Fibroblast of lung (primary cell): ENCODE data around the gene EFCC1. TPM values are rescaled to one million over a fixed set of nuclear protein-coding genes. Genes with fewer than 3 reads are reported as not detected.

Experiments
- DNase-seq, 2 donors: peaks; one replicate each; pipeline versions ENCODE4 v3.0.0 to v3.0.0-alpha.2; 2010; ENCODE audit warnings: low read depth in 2 of 2
- H2AFZ ChIP-seq: 2 replicates; pipeline ENCODE4 v1.5.1; 2012; ENCODE audit warnings: low read length, control low read depth, inconsistent platforms
- H3K27ac ChIP-seq: 2 replicates; pipeline ENCODE4 v1.5.1; 2011; ENCODE audit warnings: low read length, control low read depth; ENCODE audit not compliant: insufficient read depth
- H3K27me3 ChIP-seq: 2 replicates; pipeline ENCODE4 v1.5.1; 2011; ENCODE audit warnings: mild to moderate bottlenecking, low read length; ENCODE audit not compliant: control insufficient read depth, insufficient read depth
- H3K36me3 ChIP-seq: 2 replicates; pipeline ENCODE4 v1.5.1; 2011; ENCODE audit warnings: low read length; ENCODE audit not compliant: control insufficient read depth, insufficient read depth
- H3K4me1 ChIP-seq: 2 replicates; pipeline ENCODE4 v1.5.1; 2011; ENCODE audit warnings: low read length; ENCODE audit not compliant: control insufficient read depth, insufficient read depth; ENCODE audit errors: extremely low read depth
- H3K4me2 ChIP-seq: 2 replicates; pipeline ENCODE4 v1.5.1; 2011; ENCODE audit warnings: low read length, control low read depth; ENCODE audit not compliant: insufficient read depth; ENCODE audit errors: extremely low read depth
- H3K4me3 ChIP-seq, 4 experiments: fragments of 200-600 bp in 1 of 4; sonication (generic) in 1 of 4; replicated peaks in 1 of 4; 2 replicates each; pipeline ENCODE4 v1.5.1; 2011 to 2016; ENCODE audit warnings: low read length in 4 of 4, low read depth in 3 of 4, mild to moderate bottlenecking in 3 of 4, control low read depth in 2 of 4, inconsistent platforms in 1 of 4, mixed read lengths in 1 of 4; ENCODE audit not compliant: insufficient read depth in 1 of 4; ENCODE audit errors: control extremely low read depth in 1 of 4
- H3K79me2 ChIP-seq: 2 replicates; pipeline ENCODE4 v1.5.1; 2012; ENCODE audit warnings: mild to moderate bottlenecking, low read length, inconsistent platforms; ENCODE audit not compliant: control insufficient read depth, insufficient read depth
- H3K9ac ChIP-seq: 2 replicates; pipeline ENCODE4 v1.5.1; 2011; ENCODE audit warnings: mild to moderate bottlenecking, low read length, control low read depth; ENCODE audit not compliant: insufficient read depth
- H3K9me3 ChIP-seq: 2 replicates; pipeline ENCODE4 v1.5.1; 2012; ENCODE audit warnings: low read depth, low read length; ENCODE audit not compliant: control insufficient read depth, insufficient read depth
- H4K20me1 ChIP-seq: 2 replicates; pipeline ENCODE4 v1.5.1; 2011; ENCODE audit warnings: low read length; ENCODE audit not compliant: control insufficient read depth, insufficient read depth; ENCODE audit errors: extremely low read depth
- EZH2 ChIP-seq: IDR thresholded peaks from 2 replicates; pipeline ENCODE4 v1.5.1; 2012; ENCODE audit warnings: low read length, control low read depth, mild to moderate bottlenecking; ENCODE audit errors: missing control alignments
- polyA plus RNA-seq, 2 donors: library from polyadenylated mRNA; depleted of rRNA in 1 of 2; stranded (reverse) in 1 of 2; unstranded in 1 of 2; fragments of >200 nt; gene quantifications; 2 replicates each; pipeline ENCODE4 v1.2.1, GENCODE V29; 2011 to 2012; ENCODE audit warnings: missing spikeins in 1 of 2
- total RNA-seq: library from RNA; depleted of rRNA; stranded (reverse); fragments of >200 nt; gene quantifications from 2 replicates; pipeline ENCODE4 v1.2.1, GENCODE V29; 2014
- TF ChIP-seq, protein P1 (sequence below), 2 donors: IDR thresholded peaks in 1 of 2; conservative IDR thresholded peaks in 1 of 2; 1 replicate in 1 of 2; 2 replicates in 1 of 2; pipeline ENCODE4 v1.5.1; 2011 to 2012; ENCODE audit warnings: low read length in 2 of 2, control low read depth in 1 of 2, inconsistent platforms in 1 of 2, low read depth in 1 of 2, mild to moderate bottlenecking in 1 of 2

EFCC1 gene
- total and polyA plus RNA-seq, 2 donors (not counting 1 experiment from before 2014, with no cell fraction given): not detected

DNA sequence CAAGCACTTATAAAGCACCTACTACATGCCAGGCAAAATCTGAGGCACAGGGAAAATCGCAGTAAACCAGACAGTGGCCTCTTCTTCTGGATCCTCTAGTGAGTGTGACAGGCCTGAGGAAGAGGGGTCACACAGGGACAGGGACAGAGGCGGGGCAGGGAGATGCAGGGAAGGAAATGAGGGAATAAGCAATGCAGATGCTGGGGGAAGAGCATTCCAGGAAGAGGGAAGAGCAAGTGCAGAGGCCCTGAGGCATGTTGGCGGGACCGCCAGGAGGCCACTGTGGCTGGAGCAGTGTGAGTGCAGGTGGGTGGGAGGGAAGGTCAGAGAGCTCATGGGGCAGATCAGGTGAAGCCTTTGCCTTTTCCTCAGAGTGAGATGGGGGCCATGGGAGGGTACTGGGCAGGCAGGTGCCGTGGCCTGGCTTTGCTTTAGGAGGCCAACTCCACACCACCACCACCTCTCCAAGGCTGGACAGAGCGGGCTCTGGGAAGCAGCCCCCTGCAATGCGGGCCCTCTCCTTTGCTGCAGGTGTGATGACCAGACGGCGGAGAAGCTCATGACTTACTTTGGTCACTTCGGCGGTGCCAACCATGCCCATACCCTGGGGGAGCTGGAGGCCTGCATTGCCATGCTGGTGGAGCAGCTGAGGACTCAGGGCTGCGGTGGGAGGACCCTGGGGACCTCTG is 32.7 kb downstream of the EFCC1 start:
- H3K9me3 ChIP-seq: no peaks in the 10 kb centered on the region
- peaks cover 9% of the 10 kb centered on the region for H3K27me3 ChIP-seq
- no peak for DNase-seq
- no peak overlapping the region for H3K4me2 ChIP-seq
- H2AFZ ChIP-seq: no peak overlapping the region
- H3K27ac ChIP-seq: no peak overlapping the region
- TF ChIP-seq, protein P1, sequence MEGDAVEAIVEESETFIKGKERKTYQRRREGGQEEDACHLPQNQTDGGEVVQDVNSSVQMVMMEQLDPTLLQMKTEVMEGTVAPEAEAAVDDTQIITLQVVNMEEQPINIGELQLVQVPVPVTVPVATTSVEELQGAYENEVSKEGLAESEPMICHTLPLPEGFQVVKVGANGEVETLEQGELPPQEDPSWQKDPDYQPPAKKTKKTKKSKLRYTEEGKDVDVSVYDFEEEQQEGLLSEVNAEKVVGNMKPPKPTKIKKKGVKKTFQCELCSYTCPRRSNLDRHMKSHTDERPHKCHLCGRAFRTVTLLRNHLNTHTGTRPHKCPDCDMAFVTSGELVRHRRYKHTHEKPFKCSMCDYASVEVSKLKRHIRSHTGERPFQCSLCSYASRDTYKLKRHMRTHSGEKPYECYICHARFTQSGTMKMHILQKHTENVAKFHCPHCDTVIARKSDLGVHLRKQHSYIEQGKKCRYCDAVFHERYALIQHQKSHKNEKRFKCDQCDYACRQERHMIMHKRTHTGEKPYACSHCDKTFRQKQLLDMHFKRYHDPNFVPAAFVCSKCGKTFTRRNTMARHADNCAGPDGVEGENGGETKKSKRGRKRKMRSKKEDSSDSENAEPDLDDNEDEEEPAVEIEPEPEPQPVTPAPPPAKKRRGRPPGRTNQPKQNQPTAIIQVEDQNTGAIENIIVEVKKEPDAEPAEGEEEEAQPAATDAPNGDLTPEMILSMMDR (conservative IDR thresholded peaks at IDR 0.05 in 1 of 2, IDR thresholded peaks at IDR 0.05 in 1 of 2; ENCODE audit: low read depth in 1 of 2, low read length in 2 of 2): no peak
- TF ChIP-seq EZH2: no peak
- H3K9ac ChIP-seq: no peak overlapping the region
- no peaks in the 10 kb centered on the region for H3K36me3 ChIP-seq
- H3K79me2 ChIP-seq: no peaks in the 10 kb centered on the region
- H4K20me1 ChIP-seq: no peaks in the 10 kb centered on the region
- no peak overlapping the region for H3K4me3 ChIP-seq
- H3K4me1 ChIP-seq: no peaks in the 10 kb centered on the region

DNA sequence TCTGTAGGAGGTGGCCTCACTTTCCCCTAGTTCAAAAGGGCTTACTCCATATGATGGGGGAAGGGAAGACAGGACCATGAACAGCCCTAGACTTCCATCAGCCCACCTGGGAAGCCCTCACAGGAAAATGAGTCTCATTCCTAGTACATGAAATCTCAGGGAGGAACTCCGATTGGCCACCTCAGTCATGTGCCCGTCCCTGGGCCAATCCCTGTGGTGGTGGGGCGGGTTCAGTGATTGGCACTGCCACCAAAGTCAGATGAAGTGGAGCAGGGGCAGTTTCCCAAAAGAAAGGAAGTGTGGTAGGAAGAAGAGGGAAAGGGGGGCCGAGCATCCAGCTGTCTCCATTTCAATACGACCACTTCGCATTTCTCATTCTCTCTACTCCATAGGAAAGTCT is 33.5 kb downstream of the EFCC1 start:
- Histone ChIP-seq H3K4me3 (no peak overlapping the region), H3K27ac (no peak overlapping the region), H3K9ac (no peak overlapping the region)

DNA sequence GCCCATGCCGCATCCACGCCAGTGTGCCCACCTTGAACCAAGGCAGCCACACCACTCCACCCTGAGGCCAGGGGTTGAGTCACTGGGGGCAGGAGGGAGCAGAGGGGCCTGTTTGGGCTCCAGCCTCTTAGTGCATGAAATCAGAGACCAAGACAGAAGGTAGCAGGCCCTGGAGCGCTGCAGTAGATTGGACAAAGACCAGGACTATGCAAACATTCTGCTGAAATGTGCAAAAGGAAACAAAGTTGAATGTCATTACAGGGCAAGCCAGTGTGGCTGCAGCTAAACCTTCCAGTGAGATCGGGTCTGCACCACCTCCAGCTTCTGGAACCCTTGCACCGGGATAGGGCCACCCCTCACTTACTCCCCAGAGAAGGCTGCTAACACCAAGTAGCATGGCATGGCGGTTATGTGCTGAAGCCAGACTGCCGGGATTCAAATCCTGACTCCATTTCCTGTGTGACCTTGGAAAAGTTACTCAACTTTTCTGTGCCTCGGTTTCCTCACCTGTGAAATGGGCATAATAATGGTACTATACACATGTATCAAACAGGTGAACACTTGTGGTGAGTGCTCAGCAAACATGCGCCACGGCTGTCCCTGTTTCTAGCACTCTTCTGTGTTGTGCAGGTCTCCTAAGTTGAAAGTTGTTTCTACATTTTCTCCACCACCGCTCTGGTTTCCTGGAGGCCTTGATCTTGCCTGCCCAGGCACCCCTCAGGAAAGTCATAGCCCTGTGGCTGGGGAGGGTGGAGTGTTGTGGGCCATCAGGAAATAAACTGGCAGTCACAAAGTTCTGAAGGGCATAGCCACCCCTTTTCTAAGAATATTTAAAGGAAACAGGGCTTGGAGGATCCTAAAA is 34.5 kb downstream of the EFCC1 start:
- no peak overlapping the region for H3K4me2 ChIP-seq
- H3K4me3 ChIP-seq: no peak overlapping the region
- H3K27me3 ChIP-seq: peaks cover 9% of the 10 kb centered on the region
- H3K4me1 ChIP-seq: no peaks in the 10 kb centered on the region
- H2AFZ ChIP-seq: no peak overlapping the region
- H3K9me3 ChIP-seq: no peaks in the 10 kb centered on the region
- TF ChIP-seq EZH2: no peak
- TF ChIP-seq, protein P1 (conservative IDR thresholded peaks at IDR 0.05 in 1 of 2, IDR thresholded peaks at IDR 0.05 in 1 of 2; ENCODE audit: low read depth in 1 of 2, low read length in 2 of 2): no peak
- no peaks in the 10 kb centered on the region for H3K79me2 ChIP-seq
- H3K9ac ChIP-seq: no peak overlapping the region
- no peaks in the 10 kb centered on the region for H3K36me3 ChIP-seq
- DNase-seq: no peak
- H3K27ac ChIP-seq: no peak overlapping the region
- no peaks in the 10 kb centered on the region for H4K20me1 ChIP-seq

More for the DNA sequence above, 33.5 kb downstream of the EFCC1 start:
- H4K20me1 ChIP-seq: no peaks in the 10 kb centered on the region
- H3K79me2 ChIP-seq: no peaks in the 10 kb centered on the region
- TF ChIP-seq, protein P1 (conservative IDR thresholded peaks at IDR 0.05 in 1 of 2, IDR thresholded peaks at IDR 0.05 in 1 of 2; ENCODE audit: low read depth in 1 of 2, low read length in 2 of 2): no peak
- TF ChIP-seq EZH2: no peak
- H3K27me3 ChIP-seq: peaks cover 9% of the 10 kb centered on the region
- H3K9me3 ChIP-seq: no peaks in the 10 kb centered on the region
- no peak overlapping the region for H3K4me2 ChIP-seq
- no peak overlapping the region for H2AFZ ChIP-seq
- no peak for DNase-seq
- no peaks in the 10 kb centered on the region for H3K36me3 ChIP-seq
- no peaks in the 10 kb centered on the region for H3K4me1 ChIP-seq
